GM12878 (cell line): ENCODE data around the gene RFC4. TPM values are rescaled to one million over a fixed set of nuclear protein-coding genes. Genes with fewer than 3 reads are reported as not detected.

Experiments
- ATAC-seq: fragments of 200-7000 bp; cut with Tn5 transposase; 3 replicates; pipeline ENCODE4 v1.9.1; 2020; ENCODE audit warnings: mild to moderate bottlenecking, moderate library complexity
- BruUV-seq: library from RNA; stranded (reverse); fragments of 400-500 nt; replicated peaks from 2 replicates; lab custom pipeline; 2021; lab: Mats Ljungman, UMichigan
- CTCF ChIA-PET: fragments of 300-600 bp; sonication (Branson Sonifier 250); formaldehyde crosslinking; extraction: SDS; loops from one replicate; lab custom pipeline; 2021; ENCODE audit warnings: inconsistent platforms; lab: Yijun Ruan, JAX
- POLR2A ChIA-PET: fragments of 350-600 bp; formaldehyde crosslinking; extraction: SDS; loops from one replicate; lab custom pipeline; 2021; ENCODE audit warnings: inconsistent platforms; lab: Charles Lee
- RAD21 ChIA-PET: fragments of 300-600 bp; sonication (Branson Sonifier 250); formaldehyde crosslinking; loops from one replicate; lab custom pipeline; 2023; ENCODE audit warnings: antibody characterized with exemption; ENCODE audit not compliant: unreplicated experiment; lab: Charles Lee
- SMC1A ChIA-PET: fragments of 300-600 bp; sonication (Branson Sonifier 250); formaldehyde crosslinking; loops from one replicate; lab custom pipeline; 2023; ENCODE audit not compliant: unreplicated experiment, uncharacterized antibody; lab: Charles Lee
- DNase-seq: peaks from one replicate; pipeline ENCODE4 v3.0.0-alpha.2; 2011; ENCODE audit warnings: low read depth, low spot score
- FAIRE-seq: peaks from 3 replicates; lab custom pipeline; 2011; peaks lifted over from hg19 to GRCh38; lab: Jason Lieb, UNC
- H2AFZ ChIP-seq: 2 replicates; pipeline ENCODE4 v1.6.0; 2011; ENCODE audit warnings: low read depth, low read length, control low read depth; ENCODE audit not compliant: control insufficient read depth
- H3K27ac ChIP-seq: 2 replicates; pipeline ENCODE4 v1.5.1; 2011; ENCODE audit warnings: control low read depth; ENCODE audit not compliant: control insufficient read depth, insufficient read depth
- H3K27me3 ChIP-seq, 2 experiments: replicated peaks in 1 of 2; 2 replicates each; pipeline versions ENCODE4 v1.6.0 to v1.6.1; 2011; ENCODE audit warnings: low read length in 1 of 2; ENCODE audit not compliant: control insufficient read depth in 2 of 2, insufficient read depth in 2 of 2
- H3K36me3 ChIP-seq, 2 experiments: 2 replicates each; pipeline ENCODE4 v1.5.1; 2011; ENCODE audit warnings: low read length in 1 of 2; ENCODE audit not compliant: control insufficient read depth in 2 of 2, insufficient read depth in 2 of 2
- H3K4me1 ChIP-seq: 2 replicates; pipeline ENCODE4 v1.6.1; 2011; ENCODE audit warnings: mild to moderate bottlenecking, low read length, moderate library complexity, mixed read lengths; ENCODE audit not compliant: control insufficient read depth, insufficient read depth
- H3K4me2 ChIP-seq: 2 replicates; pipeline ENCODE4 v1.6.0; 2011; ENCODE audit warnings: control low read depth; ENCODE audit not compliant: control insufficient read depth, insufficient read depth
- H3K4me3 ChIP-seq: fragments of 200-600 bp; sonication (generic); 2 replicates; pipeline ENCODE4 v1.5.1; 2016
- H3K79me2 ChIP-seq: 2 replicates; pipeline ENCODE4 v1.6.0; 2011; ENCODE audit warnings: low read length; ENCODE audit not compliant: control insufficient read depth, insufficient read depth
- H3K9ac ChIP-seq: 2 replicates; pipeline ENCODE4 v1.8.0; 2011; ENCODE audit warnings: low read length, control low read depth, mixed read lengths; ENCODE audit not compliant: control insufficient read depth, insufficient read depth
- H3K9me3 ChIP-seq: replicated peaks from 3 replicates; pipeline ENCODE4 v1.5.1; 2011; ENCODE audit warnings: mild to moderate bottlenecking, low read length; ENCODE audit not compliant: control insufficient read depth, insufficient read depth
- H4K20me1 ChIP-seq: 2 replicates; pipeline ENCODE4 v1.6.0; 2011; ENCODE audit not compliant: control insufficient read depth, insufficient read depth
- CHD4 ChIP-seq: fragments of 200-600 bp; sonication (generic); IDR thresholded peaks from 2 replicates; pipeline ENCODE4 v1.6.1; 2016; ENCODE audit warnings: mild to moderate bottlenecking
- DPF2 ChIP-seq: fragments of 450-650 bp; IDR thresholded peaks from 2 replicates; pipeline ENCODE4 v1.6.1; 2017; ENCODE audit warnings: mild to moderate bottlenecking
- E4F1 ChIP-seq: fragments of 450-650 bp; IDR thresholded peaks from 2 replicates; pipeline ENCODE4 v1.6.1; 2018; ENCODE audit warnings: borderline replicate concordance, mild to moderate bottlenecking; ENCODE audit not compliant: partially characterized antibody
- REST ChIP-seq: IDR thresholded peaks from 2 replicates; pipeline ENCODE4 v1.6.1; 2012; ENCODE audit warnings: mild to moderate bottlenecking, low read depth, low read length
- SKIL ChIP-seq: fragments of 450-650 bp; IDR thresholded peaks from 2 replicates; pipeline ENCODE4 v1.6.1; 2017; ENCODE audit warnings: mild to moderate bottlenecking, low read depth, inconsistent platforms; ENCODE audit not compliant: poor library complexity, severe bottlenecking
- SUPT20H ChIP-seq: IDR thresholded peaks from 2 replicates; pipeline ENCODE4 v1.6.1; 2011; ENCODE audit warnings: low read depth, mild to moderate bottlenecking, low read length, moderate library complexity, borderline replicate concordance; ENCODE audit not compliant: control insufficient read depth
- WGBS: methylation state at CpG from one replicate; pipeline ENCODE4 v1.1.6; 2016; ENCODE audit warnings: low lambda C conversion rate; ENCODE audit not compliant: insufficient replicate concordance, insufficient coverage; ENCODE audit errors: missing lambda C conversion rate; 5-methylcytosine and 5-hydroxymethylcytosine counted together
- in situ Hi-C: fragments of 300-500 bp; cut with MboI; formaldehyde crosslinking; loops from 9 replicates; pipeline ENCODE4 v1.14.3; 2018; ENCODE audit warnings: mixed read lengths
- intact Hi-C: fragments of 100-400 bp; cut with micrococcal nuclease; formaldehyde crosslinking; loops from one replicate; pipeline ENCODE4 v1.14.2; 2022; ENCODE audit not compliant: unreplicated experiment
- polyA plus RNA-seq, 11 experiments: library from polyadenylated mRNA; depleted of rRNA in 4 of 11; unstranded in 6 of 11; stranded (reverse) in 5 of 11; fragments of >200 nt; fragmentation: Nextera tagmentation in 4 of 11; fragmentation: Illumina TruSeq in 1 of 11; extraction: Ambion mirVana in 4 of 11; extraction: Trizol in 1 of 11; gene quantifications; 1 replicate in 1 of 11; 2 replicates in 10 of 11; pipeline versions ENCODE4 v1.2.1 to v1.2.3, GENCODE V29; 2011 to 2016; ENCODE audit warnings: inconsistent platforms in 2 of 11, missing spikeins in 2 of 11, low read depth in 1 of 11
- total RNA-seq, 4 experiments: library from RNA; depleted of rRNA in 3 of 4; stranded (reverse); fragments of >200 nt in 3 of 4; fragmentation: Illumina TruSeq in 1 of 4; extraction: Trizol in 1 of 4; gene quantifications; 2 replicates each; pipeline versions ENCODE4 v1.2.1 to v1.2.3, GENCODE V29; 2013 to 2021

Gene RFC4
- total and polyA plus RNA-seq, 10 of the 15 experiments (the other 5 are each of a cell fraction or from before 2014, with no cell fraction given), result 49.1 to 144 (median 112) TPM

- ChIA-PET CTCF (no interaction called here), SMC1A (no interaction called here), RAD21 (no interaction called here), POLR2A (no interaction called here)
- no peak for FAIRE-seq
- 43% methylated on average over 4 of the region's 4 CpGs for WGBS
- no peak overlapping the region for H3K9ac ChIP-seq
- no peak for DNase-seq
- no peak overlapping the region for H3K27ac ChIP-seq
- intact Hi-C loops, result no loop called here
- no peaks in the 10 kb centered on the region for H3K36me3 ChIP-seq
- ATAC-seq, result no peak
- H3K4me2 ChIP-seq, result no peak overlapping the region
- no peak overlapping the region for H3K4me3 ChIP-seq
- H3K9me3 ChIP-seq, result no peaks in the 10 kb centered on the region
- H3K4me1 ChIP-seq, result no peaks in the 10 kb centered on the region
- in situ Hi-C loops, result no loop called here
- TF ChIP-seq REST (peak; percentile 59; the same call in 1 of the 2 replicates), SKIL (no peak), E4F1 (no peak), CHD4 (no peak), DPF2 (no peak), SUPT20H (no peak)
- BruUV-seq, result no TSS peak
- H2AFZ ChIP-seq, result no peak overlapping the region
- no peaks in the 10 kb centered on the region for H4K20me1 ChIP-seq
- H3K79me2 ChIP-seq, result no peaks in the 10 kb centered on the region
- peaks cover 6 to 16% of the 10 kb centered on the region in 2 experiments for H3K27me3 ChIP-seq
Observed at GRCh38 chr3:186831798-186832197, 25.5 kb upstream of the RFC4 start.
